ENCODE measurements around the gene UROS. TPM values are rescaled to one million over a fixed set of nuclear protein-coding genes. Genes with fewer than 3 reads are reported as not detected.

UROS gene
- total RNA-seq, 1 donor from 2014 or later, result 69.6 TPM

- TF ChIP-seq, protein P1, sequence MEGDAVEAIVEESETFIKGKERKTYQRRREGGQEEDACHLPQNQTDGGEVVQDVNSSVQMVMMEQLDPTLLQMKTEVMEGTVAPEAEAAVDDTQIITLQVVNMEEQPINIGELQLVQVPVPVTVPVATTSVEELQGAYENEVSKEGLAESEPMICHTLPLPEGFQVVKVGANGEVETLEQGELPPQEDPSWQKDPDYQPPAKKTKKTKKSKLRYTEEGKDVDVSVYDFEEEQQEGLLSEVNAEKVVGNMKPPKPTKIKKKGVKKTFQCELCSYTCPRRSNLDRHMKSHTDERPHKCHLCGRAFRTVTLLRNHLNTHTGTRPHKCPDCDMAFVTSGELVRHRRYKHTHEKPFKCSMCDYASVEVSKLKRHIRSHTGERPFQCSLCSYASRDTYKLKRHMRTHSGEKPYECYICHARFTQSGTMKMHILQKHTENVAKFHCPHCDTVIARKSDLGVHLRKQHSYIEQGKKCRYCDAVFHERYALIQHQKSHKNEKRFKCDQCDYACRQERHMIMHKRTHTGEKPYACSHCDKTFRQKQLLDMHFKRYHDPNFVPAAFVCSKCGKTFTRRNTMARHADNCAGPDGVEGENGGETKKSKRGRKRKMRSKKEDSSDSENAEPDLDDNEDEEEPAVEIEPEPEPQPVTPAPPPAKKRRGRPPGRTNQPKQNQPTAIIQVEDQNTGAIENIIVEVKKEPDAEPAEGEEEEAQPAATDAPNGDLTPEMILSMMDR (IDR thresholded peaks at IDR 0.05), result no peak
- DNase-seq (ENCODE audit: low spot score), result no peak
- H3K27ac Mint-ChIP-seq (ENCODE audit: unreplicated experiment), result no peak overlapping the region
- peaks cover 4% of the 10 kb centered on the region for H3K36me3 Mint-ChIP-seq (ENCODE audit: low read depth)
- no peaks in the 10 kb centered on the region for H3K27me3 Mint-ChIP-seq (ENCODE audit: low read depth)
- no peak overlapping the region for H3K4me3 Mint-ChIP-seq (ENCODE audit: unreplicated experiment)
- H3K4me1 Mint-ChIP-seq (ENCODE audit: low read depth), result no peaks in the 10 kb centered on the region
- H3K9me3 Mint-ChIP-seq (ENCODE audit: low read depth), result no peaks in the 10 kb centered on the region
Measured at GRCh38 chr10:125859128-125859817, 36.2 kb upstream of the UROS start.

GRCh38 chr10:125857185-125857760 is 34.2 kb upstream of the UROS start:
- Mint-ChIP-seq H3K27me3 (ENCODE audit: low read depth) (no peaks in the 10 kb centered on the region), H3K4me3 (ENCODE audit: unreplicated experiment) (no peak overlapping the region), H3K27ac (ENCODE audit: unreplicated experiment) (no peak overlapping the region), H3K9me3 (ENCODE audit: low read depth) (no peaks in the 10 kb centered on the region), H3K4me1 (ENCODE audit: low read depth) (no peaks in the 10 kb centered on the region), H3K36me3 (ENCODE audit: low read depth) (peaks cover 13% of the 10 kb centered on the region)
- DNase-seq (ENCODE audit: low spot score), result no peak
- TF ChIP-seq, protein P1 (IDR thresholded peaks at IDR 0.05), result no peak

GRCh38 chr10:125852487-125852886 is 29.4 kb upstream of the UROS start:
- Mint-ChIP-seq H3K9me3 (ENCODE audit: low read depth) (no peaks in the 10 kb centered on the region), H3K36me3 (ENCODE audit: low read depth) (peaks cover 26% of the 10 kb centered on the region), H3K4me1 (ENCODE audit: low read depth) (no peaks in the 10 kb centered on the region), H3K27me3 (ENCODE audit: low read depth) (no peaks in the 10 kb centered on the region), H3K27ac (ENCODE audit: unreplicated experiment) (no peak overlapping the region), H3K4me3 (ENCODE audit: unreplicated experiment) (no peak overlapping the region)
- DNase-seq (ENCODE audit: low spot score), result no peak
- TF ChIP-seq, protein P1 (IDR thresholded peaks at IDR 0.05), result no peak

- DNase-seq (ENCODE audit: low spot score), result no peak
- TF ChIP-seq, protein P1 (IDR thresholded peaks at IDR 0.05), result no peak
- no peak overlapping the region for H3K27ac Mint-ChIP-seq (ENCODE audit: unreplicated experiment)
- no peaks in the 10 kb centered on the region for H3K27me3 Mint-ChIP-seq (ENCODE audit: low read depth)
- H3K36me3 Mint-ChIP-seq (ENCODE audit: low read depth), result peaks cover 26% of the 10 kb centered on the region
- H3K9me3 Mint-ChIP-seq (ENCODE audit: low read depth), result no peaks in the 10 kb centered on the region
- no peak overlapping the region for H3K4me3 Mint-ChIP-seq (ENCODE audit: unreplicated experiment)
- H3K4me1 Mint-ChIP-seq (ENCODE audit: low read depth), result no peaks in the 10 kb centered on the region
Measured at GRCh38 chr10:125850766-125851731, 28.0 kb upstream of the UROS start.

DNA sequence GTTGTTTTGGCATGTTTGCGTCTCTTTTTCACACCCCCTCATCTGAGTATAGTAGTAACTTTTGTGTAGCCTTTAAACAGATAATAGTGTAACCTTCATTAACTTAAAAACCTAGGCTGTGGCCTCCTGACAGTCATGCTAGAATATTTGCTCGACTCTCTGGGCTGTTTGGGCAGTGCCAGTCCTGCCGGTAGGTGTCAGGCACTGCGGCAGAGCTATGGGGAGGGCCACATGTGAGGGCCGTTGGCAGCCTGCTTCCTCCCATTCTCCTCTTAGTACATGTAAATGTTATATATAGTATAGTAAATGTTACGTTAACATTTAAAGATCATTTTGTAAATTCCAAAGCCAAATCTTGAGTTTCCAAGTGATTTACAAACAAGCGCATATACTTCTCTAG is 26.4 kb upstream of the UROS start:
- Mint-ChIP-seq H3K9me3 (ENCODE audit: low read depth) (no peaks in the 10 kb centered on the region), H3K36me3 (ENCODE audit: low read depth) (peaks cover 25% of the 10 kb centered on the region), H3K4me1 (ENCODE audit: low read depth) (no peaks in the 10 kb centered on the region), H3K27me3 (ENCODE audit: low read depth) (no peaks in the 10 kb centered on the region), H3K4me3 (ENCODE audit: unreplicated experiment) (no peak overlapping the region), H3K27ac (ENCODE audit: unreplicated experiment) (no peak overlapping the region)
- no peak for DNase-seq (ENCODE audit: low spot score)
- TF ChIP-seq, protein P1 (IDR thresholded peaks at IDR 0.05), result no peak
